ENCODE data around the gene HDAC10.

HDAC10 gene

GRCh38 chr22:50264946-50265669 is 14.0 kb upstream of the HDAC10 start:
- no peak for TF ChIP-seq CTCF (IDR thresholded peaks at IDR 0.05)
- Histone ChIP-seq H3K27ac (no peak overlapping the region), H3K4me1 (ENCODE audit: control insufficient read depth in 1 of 2, insufficient read depth in 1 of 2, low read depth in 1 of 2, low read length in 1 of 2) (peaks cover 0 to 12% of the 10 kb centered on the region in 2 experiments), H3K36me3 (no peaks in the 10 kb centered on the region), H3K9me3 (no peaks in the 10 kb centered on the region), H3K27me3 (peaks cover 100% of the 10 kb centered on the region), H3K4me3 (ENCODE audit: low read depth in 1 of 2, low read length in 1 of 2) (no peak overlapping the region)

- Histone ChIP-seq H3K36me3 (no peaks in the 10 kb centered on the region), H3K27me3 (peaks cover 100% of the 10 kb centered on the region), H3K27ac (no peak overlapping the region), H3K9me3 (no peaks in the 10 kb centered on the region), H3K4me1 (ENCODE audit: control insufficient read depth in 1 of 2, insufficient read depth in 1 of 2, low read depth in 1 of 2, low read length in 1 of 2) (peaks cover 0 to 4% of the 10 kb centered on the region in 2 experiments), H3K4me3 (ENCODE audit: low read depth in 1 of 2, low read length in 1 of 2) (no peak overlapping the region)
- TF ChIP-seq CTCF (IDR thresholded peaks at IDR 0.05) = no peak
Measured at GRCh38 chr22:50264104-50264745, 13.2 kb upstream of the HDAC10 start.

GRCh38 chr22:50262973-50263617 is 12.0 kb upstream of the HDAC10 start:
- Histone ChIP-seq H3K27ac (no peak overlapping the region), H3K4me3 (ENCODE audit: low read depth in 1 of 2, low read length in 1 of 2) (no peak overlapping the region), H3K36me3 (no peaks in the 10 kb centered on the region), H3K27me3 (peaks cover 100% of the 10 kb centered on the region), H3K4me1 (ENCODE audit: control insufficient read depth in 1 of 2, insufficient read depth in 1 of 2, low read depth in 1 of 2, low read length in 1 of 2) (peaks cover 0 to 4% of the 10 kb centered on the region in 2 experiments), H3K9me3 (no peaks in the 10 kb centered on the region)
- TF ChIP-seq CTCF (IDR thresholded peaks at IDR 0.05) = no peak

- TF ChIP-seq CTCF (IDR thresholded peaks at IDR 0.05) = no peak
- H3K27me3 ChIP-seq = peaks cover 96% of the 10 kb centered on the region
- H3K9me3 ChIP-seq = no peaks in the 10 kb centered on the region
- H3K27ac ChIP-seq = no peak overlapping the region
- H3K4me1 ChIP-seq (ENCODE audit: control insufficient read depth in 1 of 2, insufficient read depth in 1 of 2, low read depth in 1 of 2, low read length in 1 of 2) = peaks cover 0 to 4% of the 10 kb centered on the region in 2 experiments
- H3K36me3 ChIP-seq = no peaks in the 10 kb centered on the region
- no peak overlapping the region for H3K4me3 ChIP-seq (ENCODE audit: low read depth in 1 of 2, low read length in 1 of 2)
Measured at GRCh38 chr22:50262460-50262911, 11.4 kb upstream of the HDAC10 start.

- Histone ChIP-seq H3K36me3 (no peaks in the 10 kb centered on the region), H3K9me3 (no peaks in the 10 kb centered on the region), H3K27ac (no peak within 1 kb of the TSS), H3K4me3 (ENCODE audit: low read depth in 1 of 2, low read length in 1 of 2) (no peak within 1 kb of the TSS), H3K27me3 (peaks cover 89% of the 10 kb centered on the region), H3K4me1 (ENCODE audit: control insufficient read depth in 1 of 2, insufficient read depth in 1 of 2, low read depth in 1 of 2, low read length in 1 of 2) (peaks cover 0 to 4% of the 10 kb centered on the region in 2 experiments)
- TF ChIP-seq CTCF (IDR thresholded peaks at IDR 0.05) = no peak
Measured at GRCh38 chr22:50261615-50262459, 10.8 kb upstream of the HDAC10 start, which contains the start of gene MAPK12. Gene MAPK12 (minus strand): TSS chr22:50261683. CDS start chr22:50261509, 174 bp downstream.

Measured in neutrophil (primary cell).